HuH-7.5 (cell line): ENCODE measurements around the gene ATP11C.
"Not testable (repeated sequence)": the region's sequence is repeated elsewhere in the genome, so short reads cannot be mapped to it uniquely, and the experiment has no call there.

Experiments
- DNase-seq: peaks from one replicate; pipeline ENCODE4 v3.0.0; 2011; ENCODE audit warnings: low spot score

The ATP11C gene

GRCh38 chrX:139708067-139708466, 224.8 kb downstream of the ATP11C start, which contains the start of gene MCF2:
Gene MCF2 (minus strand): TSS chrX:139708167. CDS start chrX:139651744, 56,423 bp downstream.
- no peak for DNase-seq

GRCh38 chrX:139702658-139703057, 230.2 kb downstream of the ATP11C start:
- DNase-seq, result no peak

- no peak for DNase-seq
Observed at GRCh38 chrX:139692908-139693307, 239.9 kb downstream of the ATP11C start.

- no peak for DNase-seq
Observed at GRCh38 chrX:139692506-139692849, 240.4 kb downstream of the ATP11C start.

GRCh38 chrX:139691843-139692505, 240.9 kb downstream of the ATP11C start:
- DNase-seq, result no peak

- DNase-seq, result no peak
Observed at GRCh38 chrX:139691493-139691842, 241.4 kb downstream of the ATP11C start.

- not testable (repeated sequence) for DNase-seq
Observed at GRCh38 chrX:139685175-139685574, 247.7 kb downstream of the ATP11C start.

- no peak for DNase-seq
Observed at GRCh38 chrX:139680356-139680755, 252.5 kb downstream of the ATP11C start.
